ENCODE data around the gene KISS1.

KISS1 gene

DNA sequence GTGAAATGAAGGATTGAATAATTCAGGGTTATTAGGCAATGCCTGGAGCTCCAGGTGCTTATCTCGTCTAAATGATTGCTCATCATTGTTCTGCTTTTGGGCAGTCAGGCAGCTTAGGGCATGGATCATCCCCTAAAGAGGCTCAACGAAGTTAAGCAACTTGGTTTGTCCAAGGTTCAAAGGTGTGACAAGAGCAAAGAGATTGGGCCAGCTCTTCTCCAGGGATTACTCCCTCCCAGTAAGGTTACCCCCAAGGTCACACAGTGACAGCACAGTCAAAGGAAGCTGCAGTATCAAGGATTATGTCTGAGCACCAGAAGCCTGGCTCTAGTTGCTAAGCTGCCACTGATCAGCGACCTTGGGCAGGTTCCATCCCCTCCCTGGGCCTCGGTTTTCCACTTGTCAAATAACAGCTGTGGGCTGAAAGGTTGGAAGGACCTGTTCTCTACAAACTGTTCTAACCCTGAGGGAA is 51.2 kb downstream of the KISS1 start:
- H3K4me3 ChIP-seq (ENCODE audit: low read depth, low read length) = no peak overlapping the region
- DNase-seq (ENCODE audit: low read depth) = no peak
- no peak for TF ChIP-seq MAX (IDR thresholded peaks at IDR 0.05; ENCODE audit: low read depth, low read length)
- TF ChIP-seq MYC (IDR thresholded peaks at IDR 0.05; ENCODE audit: low read depth, low read length) = no peak
- TF ChIP-seq POLR2A (IDR thresholded peaks at IDR 0.05; ENCODE audit: extremely low read depth, insufficient read length) = no peak
- TF ChIP-seq, protein P1, sequence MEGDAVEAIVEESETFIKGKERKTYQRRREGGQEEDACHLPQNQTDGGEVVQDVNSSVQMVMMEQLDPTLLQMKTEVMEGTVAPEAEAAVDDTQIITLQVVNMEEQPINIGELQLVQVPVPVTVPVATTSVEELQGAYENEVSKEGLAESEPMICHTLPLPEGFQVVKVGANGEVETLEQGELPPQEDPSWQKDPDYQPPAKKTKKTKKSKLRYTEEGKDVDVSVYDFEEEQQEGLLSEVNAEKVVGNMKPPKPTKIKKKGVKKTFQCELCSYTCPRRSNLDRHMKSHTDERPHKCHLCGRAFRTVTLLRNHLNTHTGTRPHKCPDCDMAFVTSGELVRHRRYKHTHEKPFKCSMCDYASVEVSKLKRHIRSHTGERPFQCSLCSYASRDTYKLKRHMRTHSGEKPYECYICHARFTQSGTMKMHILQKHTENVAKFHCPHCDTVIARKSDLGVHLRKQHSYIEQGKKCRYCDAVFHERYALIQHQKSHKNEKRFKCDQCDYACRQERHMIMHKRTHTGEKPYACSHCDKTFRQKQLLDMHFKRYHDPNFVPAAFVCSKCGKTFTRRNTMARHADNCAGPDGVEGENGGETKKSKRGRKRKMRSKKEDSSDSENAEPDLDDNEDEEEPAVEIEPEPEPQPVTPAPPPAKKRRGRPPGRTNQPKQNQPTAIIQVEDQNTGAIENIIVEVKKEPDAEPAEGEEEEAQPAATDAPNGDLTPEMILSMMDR (IDR thresholded peaks at IDR 0.05; ENCODE audit: low read depth, low read length) = no peak

DNA sequence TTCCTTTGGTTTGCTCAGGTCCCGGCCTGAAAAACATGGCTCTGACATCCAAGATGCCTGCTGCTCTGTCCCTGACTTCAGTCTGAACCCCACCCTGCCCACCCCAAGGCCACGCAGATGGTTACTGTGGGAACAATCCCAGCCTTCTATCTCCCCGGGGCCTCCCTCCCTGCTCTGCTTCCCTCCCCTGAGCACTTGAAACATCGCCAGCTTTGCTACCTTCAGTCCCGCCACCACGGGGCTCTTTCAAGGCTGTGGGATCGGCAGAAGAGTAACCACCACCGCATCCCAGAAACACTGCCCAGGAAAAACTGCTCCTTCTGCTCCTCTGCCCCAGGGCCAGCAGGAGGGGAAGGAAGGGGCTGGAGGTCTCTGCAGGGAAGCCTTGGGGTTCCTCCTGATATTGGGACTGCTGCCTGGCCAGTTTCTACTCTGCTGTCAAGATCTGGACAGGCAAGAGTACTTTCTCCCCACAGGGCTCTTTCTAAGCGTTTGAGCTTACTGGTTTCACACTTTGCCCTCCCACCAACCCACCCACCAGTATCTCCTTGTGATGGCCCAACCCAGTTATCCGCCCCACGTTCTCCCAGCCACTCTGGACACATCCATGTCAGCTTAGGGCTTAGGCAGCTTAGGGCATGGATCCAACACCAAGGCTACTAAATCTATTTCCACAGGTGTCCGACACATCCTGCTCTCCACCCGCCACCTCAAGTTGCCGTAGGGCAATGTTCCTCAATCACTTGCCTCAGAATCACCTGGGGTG is 52.8 kb downstream of the KISS1 start:
- H3K4me3 ChIP-seq (ENCODE audit: low read depth, low read length) = no peak overlapping the region
- DNase-seq (ENCODE audit: low read depth) = no peak
- TF ChIP-seq MAX (IDR thresholded peaks at IDR 0.05; ENCODE audit: low read depth, low read length) (no peak), POLR2A (IDR thresholded peaks at IDR 0.05; ENCODE audit: extremely low read depth, insufficient read length) (no peak), MYC (IDR thresholded peaks at IDR 0.05; ENCODE audit: low read depth, low read length) (no peak)
- TF ChIP-seq, protein P1 (IDR thresholded peaks at IDR 0.05; ENCODE audit: low read depth, low read length) = no peak

DNA sequence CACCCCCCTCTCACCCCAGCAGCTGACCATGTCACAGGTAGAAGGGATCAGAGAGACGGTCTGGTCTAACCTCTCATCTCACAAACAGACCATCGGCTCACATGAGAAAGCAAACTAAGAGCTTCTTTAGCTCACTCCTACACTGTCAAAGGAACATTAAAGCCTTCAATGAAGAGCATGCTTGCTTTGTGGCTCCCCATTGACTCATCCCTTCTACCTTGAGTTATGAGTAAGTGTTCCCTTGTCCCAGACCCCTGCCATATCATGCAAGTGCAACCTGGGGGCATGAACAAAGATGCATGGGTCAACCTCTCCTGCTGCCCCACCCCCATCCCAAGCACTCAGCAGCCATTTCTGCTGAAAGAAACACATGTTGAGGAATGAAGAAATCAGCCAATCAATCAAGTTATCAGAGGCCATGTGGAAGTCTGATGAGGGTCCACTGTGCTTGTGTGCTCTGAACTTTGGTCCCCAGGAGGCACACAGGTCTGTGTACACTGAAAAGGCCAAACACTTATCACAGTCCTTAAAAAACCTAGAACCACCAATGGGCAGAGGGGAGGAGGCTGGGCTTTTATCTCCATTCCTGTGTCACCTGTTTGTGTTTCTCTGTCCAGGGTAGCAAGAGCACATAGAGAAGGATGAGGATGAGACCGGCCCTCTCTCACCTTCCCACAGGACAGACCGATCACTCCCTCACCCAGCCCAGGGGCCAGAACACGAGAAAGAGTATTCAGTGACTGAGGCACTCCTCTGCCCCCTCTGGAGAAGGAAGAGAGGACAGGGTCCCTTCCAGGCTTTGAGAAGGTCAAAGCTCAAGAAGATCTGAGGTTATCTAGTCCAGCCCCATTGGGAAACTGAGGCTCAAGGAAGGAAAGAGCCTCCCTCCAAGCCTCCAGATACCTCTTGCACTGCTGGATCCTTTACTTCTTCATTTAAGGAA is 54.0 kb downstream of the KISS1 start:
- TF ChIP-seq POLR2A (IDR thresholded peaks at IDR 0.05; ENCODE audit: extremely low read depth, insufficient read length) (no peak), MAX (IDR thresholded peaks at IDR 0.05; ENCODE audit: low read depth, low read length) (no peak), MYC (IDR thresholded peaks at IDR 0.05; ENCODE audit: low read depth, low read length) (no peak)
- TF ChIP-seq, protein P1 (IDR thresholded peaks at IDR 0.05; ENCODE audit: low read depth, low read length) = no peak
- no peak for DNase-seq (ENCODE audit: low read depth)
- no peak overlapping the region for H3K4me3 ChIP-seq (ENCODE audit: low read depth, low read length)

GRCh38 chr1:204141131-204141530 is 55.2 kb downstream of the KISS1 start:
- no peak overlapping the region for H3K4me3 ChIP-seq (ENCODE audit: low read depth, low read length)
- no peak for DNase-seq (ENCODE audit: low read depth)
- no peak for TF ChIP-seq POLR2A (IDR thresholded peaks at IDR 0.05; ENCODE audit: extremely low read depth, insufficient read length)
